Mucosa of stomach (tissue), 1 donor: ENCODE data around the gene TRPM3.

Source experiments
- H3K27me3 ChIP-seq: one replicate; pipeline ENCODE4 v1.7.0; 2013; ENCODE audit warnings: mild to moderate bottlenecking, low read length; ENCODE audit not compliant: control insufficient read depth, insufficient read depth
- H3K36me3 ChIP-seq: one replicate; pipeline ENCODE4 v1.7.0; 2013; ENCODE audit warnings: low read length; ENCODE audit not compliant: control insufficient read depth, insufficient read depth
- H3K4me1 ChIP-seq: one replicate; pipeline ENCODE4 v1.7.0; 2013; ENCODE audit warnings: mild to moderate bottlenecking, low read length; ENCODE audit not compliant: control insufficient read depth, insufficient read depth
- H3K4me3 ChIP-seq: one replicate; pipeline ENCODE4 v1.7.0; 2013; ENCODE audit warnings: low read length
- H3K9ac ChIP-seq: one replicate; pipeline ENCODE4 v1.7.0; 2013; ENCODE audit warnings: mild to moderate bottlenecking, low read length, moderate library complexity
- H3K9me3 ChIP-seq: one replicate; pipeline ENCODE4 v1.7.0; 2013; ENCODE audit warnings: mild to moderate bottlenecking, low read length, moderate library complexity; ENCODE audit not compliant: control insufficient read depth
- donor health status: Pancreatic carcinoma.

Gene TRPM3

DNA sequence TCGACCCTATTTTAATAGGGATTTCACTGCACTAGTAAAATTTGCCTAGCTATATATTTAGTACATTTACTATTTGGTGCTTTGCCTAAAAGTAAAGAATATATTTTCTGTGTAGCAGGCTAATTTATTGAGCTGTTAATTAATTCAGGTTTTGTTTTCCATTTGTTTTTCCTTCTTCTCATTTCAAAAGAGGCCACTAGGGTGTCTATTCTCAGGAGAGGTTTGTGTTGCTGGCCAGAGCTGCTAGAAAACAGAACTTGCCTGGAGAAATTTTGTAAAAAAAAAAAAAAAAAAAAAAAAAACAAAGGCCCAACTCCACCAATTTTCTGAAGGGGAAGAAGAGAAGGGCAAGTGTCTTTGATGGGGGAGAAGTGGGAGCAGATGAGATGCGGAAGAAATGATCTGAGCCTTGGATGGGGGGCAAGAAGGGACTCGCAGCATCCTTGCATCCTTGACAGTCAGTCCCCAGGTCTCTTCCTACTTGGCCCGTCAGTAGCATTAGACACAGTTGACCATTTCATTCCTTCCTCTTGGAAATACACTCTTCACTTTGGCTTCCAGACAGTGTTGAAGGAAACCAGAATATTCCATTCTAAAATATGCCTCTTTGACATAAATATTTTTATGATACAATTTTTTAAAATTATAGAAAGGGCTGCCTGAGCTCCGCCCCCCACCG, 318.5 kb downstream of the TRPM3 start:
- H3K36me3 ChIP-seq = no peaks in the 10 kb centered on the region
- H3K27me3 ChIP-seq = no peaks in the 10 kb centered on the region
- H3K4me3 ChIP-seq = no peak overlapping the region
- H3K9ac ChIP-seq = no peak overlapping the region
- no peaks in the 10 kb centered on the region for H3K4me1 ChIP-seq
- no peaks in the 10 kb centered on the region for H3K9me3 ChIP-seq

DNA sequence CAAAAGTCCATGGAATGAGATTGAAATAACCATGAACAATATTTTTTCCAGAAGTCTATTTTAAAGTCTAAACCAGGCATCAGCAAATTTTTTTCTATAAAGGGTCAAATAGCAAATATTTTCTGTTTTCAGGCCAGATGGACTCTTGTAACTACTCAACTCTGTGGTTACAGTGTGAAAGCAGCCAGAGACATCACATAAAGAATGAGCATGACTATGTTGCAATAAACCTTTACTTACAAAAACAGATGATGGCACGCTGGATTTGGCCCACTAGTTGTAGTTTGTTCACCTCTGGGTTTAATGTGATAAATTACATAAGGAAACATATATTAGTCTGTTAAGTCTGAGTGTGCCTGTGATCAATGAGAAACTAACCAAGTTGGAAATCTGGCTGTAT, 319.2 kb downstream of the TRPM3 start:
- Histone ChIP-seq H3K9ac (no peak overlapping the region), H3K9me3 (no peaks in the 10 kb centered on the region), H3K4me3 (no peak overlapping the region), H3K4me1 (no peaks in the 10 kb centered on the region), H3K36me3 (no peaks in the 10 kb centered on the region), H3K27me3 (no peaks in the 10 kb centered on the region)

DNA sequence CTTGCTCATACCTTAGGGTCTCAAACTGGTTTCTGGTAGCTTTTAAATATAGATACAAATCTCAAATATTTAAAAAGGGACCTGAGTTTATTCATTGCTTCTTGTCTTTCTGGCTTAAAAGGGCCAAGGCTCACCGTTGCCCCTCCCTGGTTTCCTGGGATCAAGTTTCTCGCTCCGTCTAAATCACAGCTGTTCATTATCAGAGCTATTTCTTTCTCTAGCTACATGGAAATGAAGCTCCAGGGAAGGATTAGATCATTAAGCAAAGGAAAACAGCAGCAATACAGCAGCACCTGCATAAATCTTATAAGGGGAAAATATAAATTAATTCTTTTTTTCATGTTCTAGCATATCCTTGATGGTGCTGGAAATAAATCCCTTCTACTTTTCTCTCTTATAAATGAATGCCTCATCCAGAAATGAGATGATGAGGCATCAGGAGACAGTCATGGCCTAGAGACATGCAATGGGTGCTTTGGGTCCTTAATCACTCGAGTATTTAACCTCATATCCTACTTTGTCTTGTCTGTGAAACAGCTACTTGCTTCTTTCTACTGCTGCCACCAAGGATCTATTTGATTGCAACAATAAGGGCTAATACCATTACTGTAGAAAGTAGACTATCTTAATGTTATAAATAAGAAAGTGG, 320.1 kb downstream of the TRPM3 start:
- Histone ChIP-seq H3K4me3 (no peak overlapping the region), H3K36me3 (no peaks in the 10 kb centered on the region), H3K27me3 (no peaks in the 10 kb centered on the region), H3K9me3 (no peaks in the 10 kb centered on the region), H3K9ac (no peak overlapping the region), H3K4me1 (no peaks in the 10 kb centered on the region)

DNA sequence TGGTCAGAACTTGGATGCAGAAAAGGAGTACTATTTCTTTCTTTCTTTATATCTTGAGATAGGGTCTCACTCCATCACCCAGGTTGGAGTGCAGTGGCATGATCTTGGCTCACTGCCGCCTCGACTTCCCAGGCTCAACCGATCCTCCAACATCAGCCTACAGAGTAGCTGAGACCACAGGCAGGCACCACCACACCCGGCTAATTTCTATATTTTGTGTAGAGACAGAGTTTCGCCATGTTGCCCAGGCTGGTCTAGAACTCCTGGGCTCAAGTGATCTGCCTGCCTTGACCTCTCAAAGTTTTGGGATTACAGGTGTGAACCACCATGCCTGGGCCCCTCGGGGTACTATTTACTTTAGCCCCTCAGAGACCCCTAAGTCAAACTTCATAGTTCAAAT, 323.4 kb downstream of the TRPM3 start:
- no peak overlapping the region for H3K9ac ChIP-seq
- no peaks in the 10 kb centered on the region for H3K36me3 ChIP-seq
- H3K4me3 ChIP-seq = no peak overlapping the region
- no peaks in the 10 kb centered on the region for H3K4me1 ChIP-seq
- H3K9me3 ChIP-seq = no peaks in the 10 kb centered on the region
- H3K27me3 ChIP-seq = no peaks in the 10 kb centered on the region

DNA sequence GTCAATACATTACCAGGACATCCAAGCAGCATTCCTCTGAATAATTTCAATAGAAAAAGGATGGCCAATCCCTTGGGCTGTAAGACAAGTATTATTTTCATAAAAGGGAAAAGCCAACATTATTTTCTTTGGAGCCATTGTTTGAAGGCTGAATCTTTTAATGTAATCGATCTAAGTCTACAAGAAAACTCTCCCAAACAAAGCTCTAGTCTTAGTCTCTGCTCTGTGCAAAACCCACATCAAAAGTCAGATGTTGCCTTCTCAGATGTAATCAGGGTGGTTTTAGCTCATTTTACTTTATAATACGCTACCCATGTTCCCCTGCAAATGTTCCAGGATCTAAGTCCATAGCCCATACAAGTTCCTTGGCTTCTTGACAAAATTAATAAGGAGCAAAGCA, 325.6 kb downstream of the TRPM3 start:
- H3K36me3 ChIP-seq = no peaks in the 10 kb centered on the region
- H3K9me3 ChIP-seq = no peaks in the 10 kb centered on the region
- no peak overlapping the region for H3K9ac ChIP-seq
- no peaks in the 10 kb centered on the region for H3K4me1 ChIP-seq
- H3K27me3 ChIP-seq = no peaks in the 10 kb centered on the region
- no peak overlapping the region for H3K4me3 ChIP-seq

DNA sequence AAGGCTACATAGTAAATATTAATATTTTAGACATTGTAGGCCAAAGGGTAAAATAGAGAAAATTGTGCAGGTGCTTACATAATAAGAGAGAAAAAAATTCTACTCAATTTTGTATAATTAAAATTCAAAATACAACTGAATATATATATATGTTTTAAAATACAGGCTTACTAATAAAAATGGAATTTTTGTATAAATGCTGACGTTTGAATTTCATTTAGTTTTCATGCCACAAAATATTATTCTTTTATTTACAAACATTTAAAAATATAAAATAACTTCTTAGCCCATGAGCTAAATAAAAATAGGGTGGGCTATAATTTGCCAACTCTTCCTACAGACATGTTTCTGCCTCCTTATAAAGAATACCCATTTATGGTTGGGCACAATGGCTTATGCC, 328.6 kb downstream of the TRPM3 start:
- Histone ChIP-seq H3K9ac (no peak overlapping the region), H3K4me3 (no peak overlapping the region), H3K27me3 (no peaks in the 10 kb centered on the region), H3K4me1 (no peaks in the 10 kb centered on the region), H3K9me3 (no peaks in the 10 kb centered on the region), H3K36me3 (no peaks in the 10 kb centered on the region)

DNA sequence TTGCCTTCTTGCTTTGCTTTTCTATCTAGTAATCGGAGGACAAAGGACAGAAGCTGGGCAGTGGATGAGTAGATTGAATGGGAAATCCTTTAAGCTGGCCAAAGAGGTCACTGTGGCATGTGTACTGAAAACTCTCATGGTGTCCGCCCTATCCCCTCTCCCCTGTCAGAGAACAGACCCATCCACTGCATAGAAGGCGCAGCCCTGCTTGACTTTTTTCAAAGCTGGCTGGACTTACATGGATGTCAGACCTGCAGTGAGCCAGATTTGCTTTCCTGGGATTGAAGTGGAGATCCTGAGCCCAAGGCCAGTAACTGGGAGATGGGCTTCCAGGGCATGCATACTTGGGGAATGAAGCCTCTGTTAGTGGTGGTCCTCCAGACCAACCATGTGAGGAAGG, 329.5 kb downstream of the TRPM3 start:
- no peaks in the 10 kb centered on the region for H3K36me3 ChIP-seq
- H3K27me3 ChIP-seq = no peaks in the 10 kb centered on the region
- H3K9me3 ChIP-seq = no peaks in the 10 kb centered on the region
- H3K4me1 ChIP-seq = no peaks in the 10 kb centered on the region
- no peak overlapping the region for H3K9ac ChIP-seq
- H3K4me3 ChIP-seq = no peak overlapping the region

DNA sequence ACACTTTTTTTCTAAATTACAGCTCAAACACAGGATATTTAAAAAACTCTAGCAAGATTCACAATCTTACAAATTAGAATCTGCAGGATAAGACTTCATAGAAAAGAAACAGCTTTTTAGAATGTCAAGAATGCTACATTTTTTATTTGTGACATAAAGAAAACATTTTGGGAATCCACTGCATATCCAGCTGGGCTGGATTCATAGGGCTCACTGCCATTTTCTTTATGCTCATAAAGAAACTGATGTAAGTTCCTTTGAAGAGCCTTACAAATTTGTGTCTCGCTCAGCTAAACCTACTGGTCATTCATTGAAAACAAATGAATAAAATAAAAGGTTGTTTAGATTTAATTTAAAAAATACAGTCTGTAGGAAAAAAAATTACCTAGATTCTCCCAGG, 332.3 kb downstream of the TRPM3 start:
- no peaks in the 10 kb centered on the region for H3K9me3 ChIP-seq
- H3K9ac ChIP-seq = no peak overlapping the region
- H3K36me3 ChIP-seq = no peaks in the 10 kb centered on the region
- no peak overlapping the region for H3K4me3 ChIP-seq
- no peaks in the 10 kb centered on the region for H3K27me3 ChIP-seq
- no peaks in the 10 kb centered on the region for H3K4me1 ChIP-seq

DNA sequence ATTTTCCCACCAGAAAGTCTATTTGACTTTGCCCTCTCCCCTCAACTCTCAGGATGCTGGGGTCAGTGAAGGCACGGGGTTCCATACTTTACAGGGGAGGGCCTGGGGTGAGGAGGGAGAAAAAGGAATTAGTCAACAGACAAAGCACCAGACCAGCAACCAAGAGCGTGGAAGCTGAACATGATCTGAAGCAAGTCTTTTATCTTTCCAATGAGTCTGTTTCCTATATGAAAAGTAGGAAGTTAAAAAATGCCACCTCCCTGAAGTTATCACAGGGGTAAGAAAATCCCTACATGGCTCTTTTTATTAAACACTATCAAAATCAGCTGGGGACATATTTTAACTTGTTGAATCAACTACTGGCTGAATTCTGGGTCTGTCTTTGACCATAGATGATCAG, 337.0 kb downstream of the TRPM3 start:
- no peak overlapping the region for H3K4me3 ChIP-seq
- H3K27me3 ChIP-seq = no peaks in the 10 kb centered on the region
- H3K9ac ChIP-seq = no peak overlapping the region
- H3K9me3 ChIP-seq = no peaks in the 10 kb centered on the region
- no peaks in the 10 kb centered on the region for H3K36me3 ChIP-seq
- H3K4me1 ChIP-seq = no peaks in the 10 kb centered on the region

DNA sequence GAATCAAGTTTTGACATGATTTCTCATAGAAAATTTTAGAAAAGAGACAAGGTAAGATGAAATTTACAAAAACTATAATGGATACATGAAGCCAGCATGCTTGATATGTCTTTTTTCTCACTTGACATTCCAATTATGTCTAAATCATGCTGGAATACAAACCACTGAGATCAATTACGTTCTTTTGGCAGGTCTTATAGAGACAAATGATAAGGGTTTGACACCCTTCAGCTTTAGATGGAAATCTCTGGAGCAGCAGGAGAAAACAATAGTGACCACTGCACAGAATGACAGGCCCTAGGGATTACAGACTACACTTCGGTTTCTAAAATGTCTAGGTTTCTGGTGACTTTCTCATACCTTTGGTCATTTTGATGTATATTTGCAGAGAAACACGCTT, 342.9 kb downstream of the TRPM3 start:
- H3K4me1 ChIP-seq = no peaks in the 10 kb centered on the region
- H3K9me3 ChIP-seq = no peaks in the 10 kb centered on the region
- no peak overlapping the region for H3K4me3 ChIP-seq
- H3K9ac ChIP-seq = no peak overlapping the region
- no peaks in the 10 kb centered on the region for H3K27me3 ChIP-seq
- no peaks in the 10 kb centered on the region for H3K36me3 ChIP-seq

DNA sequence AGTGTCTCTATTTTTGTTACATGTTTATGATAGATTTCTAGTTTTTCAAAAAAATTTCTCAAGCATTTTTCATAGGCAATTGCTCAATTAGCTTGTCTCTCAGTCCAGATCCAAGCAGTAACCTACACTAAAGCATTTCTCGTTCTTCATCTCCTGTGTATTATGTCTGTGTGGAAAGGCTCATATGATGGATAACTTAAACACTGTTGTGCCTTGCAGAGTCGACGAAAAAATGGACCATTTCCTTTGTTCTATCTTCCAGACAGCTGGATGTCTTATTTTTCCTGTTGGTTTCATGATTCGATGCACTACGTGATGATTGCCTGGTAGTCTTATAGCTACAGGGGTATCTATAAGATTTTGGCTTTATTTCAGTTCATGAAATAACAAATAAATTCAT, 347.8 kb downstream of the TRPM3 start:
- H3K9me3 ChIP-seq = no peaks in the 10 kb centered on the region
- H3K4me1 ChIP-seq = no peaks in the 10 kb centered on the region
- H3K4me3 ChIP-seq = no peak overlapping the region
- no peaks in the 10 kb centered on the region for H3K27me3 ChIP-seq
- no peak overlapping the region for H3K9ac ChIP-seq
- H3K36me3 ChIP-seq = no peaks in the 10 kb centered on the region

DNA sequence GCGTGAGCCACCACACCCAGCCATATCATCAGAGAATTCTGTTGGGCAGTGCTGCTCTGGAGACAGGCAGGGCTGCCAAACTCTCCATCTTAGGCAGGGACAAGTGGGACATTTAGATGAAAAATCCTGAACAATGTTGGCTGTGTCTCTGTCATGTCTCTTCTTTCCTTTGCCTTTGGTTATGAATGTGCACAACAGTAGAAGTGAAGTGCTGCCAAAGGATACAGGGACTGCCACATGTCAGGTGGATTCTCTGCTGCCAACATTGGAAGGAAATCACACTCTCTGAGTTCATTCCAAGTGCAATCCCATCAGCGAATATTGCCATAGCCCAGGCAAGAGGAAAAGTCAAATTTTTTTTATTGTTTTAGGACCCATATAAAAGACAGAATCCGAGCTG, 348.8 kb downstream of the TRPM3 start:
- Histone ChIP-seq H3K9me3 (no peaks in the 10 kb centered on the region), H3K9ac (no peak overlapping the region), H3K36me3 (no peaks in the 10 kb centered on the region), H3K4me3 (no peak overlapping the region), H3K27me3 (no peaks in the 10 kb centered on the region), H3K4me1 (no peaks in the 10 kb centered on the region)

DNA sequence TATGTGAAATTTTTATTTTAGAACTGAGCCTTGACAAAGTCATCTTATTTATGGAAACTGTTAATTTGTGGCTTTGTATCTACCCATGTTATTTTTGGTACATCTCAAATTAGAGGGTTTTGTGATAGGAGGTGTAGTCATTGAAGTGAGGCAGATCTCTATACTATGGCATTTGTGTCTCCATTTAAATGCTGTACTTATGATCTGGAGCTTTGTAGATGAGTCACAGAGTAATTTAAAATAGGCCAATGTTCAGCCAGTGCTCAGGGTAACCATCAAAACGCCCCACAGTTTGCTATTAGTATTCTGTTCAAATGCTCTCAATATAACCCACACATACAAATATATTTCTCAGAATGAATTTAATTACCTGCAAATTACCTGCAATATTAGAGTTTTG, 355.5 kb downstream of the TRPM3 start:
- H3K36me3 ChIP-seq = no peaks in the 10 kb centered on the region
- no peak overlapping the region for H3K9ac ChIP-seq
- no peak overlapping the region for H3K4me3 ChIP-seq
- H3K4me1 ChIP-seq = no peaks in the 10 kb centered on the region
- no peaks in the 10 kb centered on the region for H3K9me3 ChIP-seq
- H3K27me3 ChIP-seq = no peaks in the 10 kb centered on the region
